Measurements from ENCODE around the gene TMEM150A.
A peak's percentile ranks its signal among the peaks of the same experiment; 100 is the strongest.

TMEM150A gene

GRCh38 chr2:85588236-85588635 is 14.3 kb downstream of the TMEM150A start:
- peak overlapping the region; percentile 85 for H3K4me2 ChIP-seq (ENCODE audit: low read depth, low read length, poor library complexity, severe bottlenecking)

GRCh38 chr2:85585781-85586105 is 16.8 kb downstream of the TMEM150A start:
- Histone ChIP-seq H4K20me1 (ENCODE audit: insufficient read depth, low read length, poor library complexity, severe bottlenecking) (no peaks in the 10 kb centered on the region), H3K9me2 (replicated peaks; ENCODE audit: low read depth, low read length) (no peaks in the 10 kb centered on the region), H3K9me3 (ENCODE audit: insufficient read depth, low read depth, low read length) (no peaks in the 10 kb centered on the region), H3F3A (ENCODE audit: low read depth) (0 out of 2 replicates have a peak, but pooled peaks cover 12% of the 10 kb centered on the region), H3K36me3 (ENCODE audit: insufficient read depth, low read length) (no peaks in the 10 kb centered on the region), H3K9ac (ENCODE audit: low read depth, low read length, poor library complexity, severe bottlenecking) (peak overlapping the region; percentile 83), H3K27me3 (ENCODE audit: insufficient read depth, low read length, poor library complexity, severe bottlenecking) (no peaks in the 10 kb centered on the region), H3K4me1 (ENCODE audit: insufficient read depth, low read length, poor library complexity, severe bottlenecking) (peaks cover 65% of the 10 kb centered on the region), H3K79me2 (ENCODE audit: insufficient read depth, low read length) (peaks cover 45% of the 10 kb centered on the region), H3K4me2 (ENCODE audit: low read depth, low read length, poor library complexity, severe bottlenecking) (peak overlapping the region; percentile 93), H3K4me3 (ENCODE audit: low read length, poor library complexity, severe bottlenecking) (peak overlapping the region; percentile 79), H2AFZ (ENCODE audit: low read length) (no peak overlapping the region)
- TF ChIP-seq EZH2phosphoT487 (IDR thresholded peaks at IDR 0.05; ENCODE audit: borderline replicate concordance): no peak
- TF ChIP-seq CTCF (conservative IDR thresholded peaks at IDR 0.05; ENCODE audit: low read length): no peak

More at GRCh38 chr2:85588236-85588635, 14.3 kb downstream of the TMEM150A start:
- Histone ChIP-seq H3K9me2 (replicated peaks; ENCODE audit: low read depth, low read length) (no peaks in the 10 kb centered on the region), H3K4me3 (ENCODE audit: low read length, poor library complexity, severe bottlenecking) (peak overlapping the region; percentile 63), H3F3A (ENCODE audit: low read depth) (0 out of 2 replicates have a peak, but pooled peaks cover 12% of the 10 kb centered on the region), H3K9ac (ENCODE audit: low read depth, low read length, poor library complexity, severe bottlenecking) (peak overlapping the region; percentile 71), H3K27me3 (ENCODE audit: insufficient read depth, low read length, poor library complexity, severe bottlenecking) (no peaks in the 10 kb centered on the region), H3K4me1 (ENCODE audit: insufficient read depth, low read length, poor library complexity, severe bottlenecking) (peaks cover 66% of the 10 kb centered on the region), H4K20me1 (ENCODE audit: insufficient read depth, low read length, poor library complexity, severe bottlenecking) (no peaks in the 10 kb centered on the region), H2AFZ (ENCODE audit: low read length) (no peak overlapping the region), H3K9me3 (ENCODE audit: insufficient read depth, low read depth, low read length) (no peaks in the 10 kb centered on the region), H3K36me3 (ENCODE audit: insufficient read depth, low read length) (no peaks in the 10 kb centered on the region), H3K79me2 (ENCODE audit: insufficient read depth, low read length) (peaks cover 43% of the 10 kb centered on the region)
- TF ChIP-seq EZH2phosphoT487 (IDR thresholded peaks at IDR 0.05; ENCODE audit: borderline replicate concordance) (no peak), CTCF (conservative IDR thresholded peaks at IDR 0.05; ENCODE audit: low read length) (no peak)

GRCh38 chr2:85584857-85585780 is 17.4 kb downstream of the TMEM150A start:
- peak overlapping the region; percentile 93 for H3K4me2 ChIP-seq (ENCODE audit: low read depth, low read length, poor library complexity, severe bottlenecking)
- no peaks in the 10 kb centered on the region for H3K9me3 ChIP-seq (ENCODE audit: insufficient read depth, low read depth, low read length)
- peaks cover 61% of the 10 kb centered on the region for H3K4me1 ChIP-seq (ENCODE audit: insufficient read depth, low read length, poor library complexity, severe bottlenecking)
- H3F3A ChIP-seq (ENCODE audit: low read depth): 0 out of 2 replicates have a peak, but pooled peaks cover 12% of the 10 kb centered on the region
- no peak for TF ChIP-seq CTCF (conservative IDR thresholded peaks at IDR 0.05; ENCODE audit: low read length)
- no peak overlapping the region for H2AFZ ChIP-seq (ENCODE audit: low read length)
- H3K27me3 ChIP-seq (ENCODE audit: insufficient read depth, low read length, poor library complexity, severe bottlenecking): no peaks in the 10 kb centered on the region
- no peaks in the 10 kb centered on the region for H3K9me2 ChIP-seq (replicated peaks; ENCODE audit: low read depth, low read length)
- peaks cover 45% of the 10 kb centered on the region for H3K79me2 ChIP-seq (ENCODE audit: insufficient read depth, low read length)
- peak overlapping the region; percentile 79 for H3K4me3 ChIP-seq (ENCODE audit: low read length, poor library complexity, severe bottlenecking)
- no peaks in the 10 kb centered on the region for H4K20me1 ChIP-seq (ENCODE audit: insufficient read depth, low read length, poor library complexity, severe bottlenecking)
- H3K36me3 ChIP-seq (ENCODE audit: insufficient read depth, low read length): no peaks in the 10 kb centered on the region
- peak overlapping the region; percentile 83 for H3K9ac ChIP-seq (ENCODE audit: low read depth, low read length, poor library complexity, severe bottlenecking)

Data from Loucy (cell line).